ENCODE measurements around the gene GABRE.

The GABRE gene

DNA sequence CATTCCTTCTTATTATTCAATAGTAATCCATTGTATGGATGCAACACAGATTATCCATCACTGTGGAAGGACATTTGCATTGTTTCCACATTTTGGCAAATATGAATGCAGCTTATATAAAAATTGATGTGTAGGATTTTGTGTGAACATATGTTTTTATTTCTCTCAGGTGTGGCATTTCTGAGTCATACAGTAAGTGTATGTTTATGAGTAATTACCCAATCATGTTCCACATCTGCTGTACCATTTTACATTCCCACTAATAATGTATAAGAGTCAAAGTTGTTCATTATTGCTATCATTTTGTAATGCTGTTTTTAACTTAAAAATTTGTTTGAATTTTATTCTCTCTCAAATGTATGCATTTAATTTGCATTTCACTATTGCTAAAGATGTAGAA is 36.3 kb downstream of the GABRE start:
- TF ChIP-seq, protein P1, sequence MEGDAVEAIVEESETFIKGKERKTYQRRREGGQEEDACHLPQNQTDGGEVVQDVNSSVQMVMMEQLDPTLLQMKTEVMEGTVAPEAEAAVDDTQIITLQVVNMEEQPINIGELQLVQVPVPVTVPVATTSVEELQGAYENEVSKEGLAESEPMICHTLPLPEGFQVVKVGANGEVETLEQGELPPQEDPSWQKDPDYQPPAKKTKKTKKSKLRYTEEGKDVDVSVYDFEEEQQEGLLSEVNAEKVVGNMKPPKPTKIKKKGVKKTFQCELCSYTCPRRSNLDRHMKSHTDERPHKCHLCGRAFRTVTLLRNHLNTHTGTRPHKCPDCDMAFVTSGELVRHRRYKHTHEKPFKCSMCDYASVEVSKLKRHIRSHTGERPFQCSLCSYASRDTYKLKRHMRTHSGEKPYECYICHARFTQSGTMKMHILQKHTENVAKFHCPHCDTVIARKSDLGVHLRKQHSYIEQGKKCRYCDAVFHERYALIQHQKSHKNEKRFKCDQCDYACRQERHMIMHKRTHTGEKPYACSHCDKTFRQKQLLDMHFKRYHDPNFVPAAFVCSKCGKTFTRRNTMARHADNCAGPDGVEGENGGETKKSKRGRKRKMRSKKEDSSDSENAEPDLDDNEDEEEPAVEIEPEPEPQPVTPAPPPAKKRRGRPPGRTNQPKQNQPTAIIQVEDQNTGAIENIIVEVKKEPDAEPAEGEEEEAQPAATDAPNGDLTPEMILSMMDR (conservative IDR thresholded peaks at IDR 0.05; ENCODE audit: low read length): no peak
- H3K4me3 ChIP-seq (ENCODE audit: low read length): no peak overlapping the region
- DNase-seq (ENCODE audit: low read depth): no peak

DNA sequence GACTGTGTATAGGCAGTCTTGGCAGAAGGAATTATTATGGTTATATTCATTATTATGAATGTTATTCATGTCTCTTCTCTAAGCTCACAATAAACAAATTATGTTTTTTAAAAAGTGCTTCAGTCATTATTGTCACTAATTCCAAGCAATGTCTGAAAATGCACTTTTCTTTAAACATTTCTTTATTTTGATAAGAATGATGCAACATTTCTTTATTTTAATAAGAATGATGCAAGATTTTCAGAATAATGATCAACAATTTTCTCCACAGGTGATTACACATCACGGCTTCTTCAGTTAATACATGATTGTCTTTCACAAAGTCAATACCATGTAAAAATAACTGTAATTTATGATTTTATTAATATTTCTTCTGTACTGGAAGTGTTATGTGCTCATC is 39.1 kb downstream of the GABRE start:
- TF ChIP-seq, protein P1 (conservative IDR thresholded peaks at IDR 0.05; ENCODE audit: low read length): no peak
- DNase-seq (ENCODE audit: low read depth): no peak
- H3K4me3 ChIP-seq (ENCODE audit: low read length): no peak overlapping the region

DNA sequence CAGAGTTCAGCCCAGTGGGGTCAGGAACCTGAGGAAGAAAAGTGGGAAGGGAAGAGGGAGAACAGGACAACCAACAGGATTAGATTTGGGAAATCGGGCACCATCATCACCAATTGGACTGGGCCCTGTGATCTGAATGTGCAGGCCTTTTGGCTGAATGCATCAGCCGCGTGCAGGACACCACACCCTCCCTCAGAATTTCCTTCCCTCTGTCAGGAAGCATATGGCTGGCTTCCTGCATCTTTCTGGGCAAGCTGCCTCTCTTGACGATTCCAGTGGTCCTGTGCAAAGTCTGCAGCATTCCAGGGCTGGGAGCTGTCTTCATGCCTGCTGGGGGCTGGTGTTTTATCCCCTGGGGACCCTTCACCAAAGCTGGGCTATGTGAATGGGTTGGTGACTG is 45.4 kb downstream of the GABRE start:
- TF ChIP-seq, protein P1 (conservative IDR thresholded peaks at IDR 0.05; ENCODE audit: low read length): no peak
- DNase-seq (ENCODE audit: low read depth): peak; percentile 3
- H3K4me3 ChIP-seq (ENCODE audit: low read length): no peak overlapping the region

DNA sequence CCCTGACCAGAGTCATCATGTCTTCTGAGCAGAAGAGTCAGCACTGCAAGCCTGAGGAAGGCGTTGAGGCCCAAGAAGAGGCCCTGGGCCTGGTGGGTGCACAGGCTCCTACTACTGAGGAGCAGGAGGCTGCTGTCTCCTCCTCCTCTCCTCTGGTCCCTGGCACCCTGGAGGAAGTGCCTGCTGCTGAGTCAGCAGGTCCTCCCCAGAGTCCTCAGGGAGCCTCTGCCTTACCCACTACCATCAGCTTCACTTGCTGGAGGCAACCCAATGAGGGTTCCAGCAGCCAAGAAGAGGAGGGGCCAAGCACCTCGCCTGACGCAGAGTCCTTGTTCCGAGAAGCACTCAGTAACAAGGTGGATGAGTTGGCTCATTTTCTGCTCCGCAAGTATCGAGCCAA is 50.8 kb downstream of the GABRE start:
- no peak overlapping the region for H3K4me3 ChIP-seq (ENCODE audit: low read length)
- no peak for DNase-seq (ENCODE audit: low read depth)
- TF ChIP-seq, protein P1 (conservative IDR thresholded peaks at IDR 0.05; ENCODE audit: low read length): no peak

DNA sequence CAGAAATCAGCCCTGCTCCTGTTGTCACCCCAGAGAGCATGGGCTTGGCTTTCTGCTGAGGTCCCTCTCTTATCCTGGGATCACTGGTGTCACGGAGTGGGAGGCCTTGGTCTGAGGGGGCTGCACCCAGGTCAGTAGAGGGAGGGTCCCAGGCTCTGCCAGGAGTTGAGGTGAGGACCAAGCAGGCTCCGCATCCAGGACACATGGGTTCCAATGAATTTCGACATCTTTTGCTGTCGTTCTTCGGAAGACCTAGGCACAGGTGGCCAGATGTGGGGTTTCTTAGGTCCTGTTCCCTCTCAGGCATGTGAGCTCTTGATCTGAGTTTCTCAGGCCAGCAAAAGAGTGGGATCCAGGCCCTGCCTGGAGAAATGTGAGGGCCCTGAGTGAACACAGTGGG is 51.8 kb downstream of the GABRE start:
- TF ChIP-seq, protein P1 (conservative IDR thresholded peaks at IDR 0.05; ENCODE audit: low read length): no peak
- DNase-seq (ENCODE audit: low read depth): no peak
- no peak overlapping the region for H3K4me3 ChIP-seq (ENCODE audit: low read length)

DNA sequence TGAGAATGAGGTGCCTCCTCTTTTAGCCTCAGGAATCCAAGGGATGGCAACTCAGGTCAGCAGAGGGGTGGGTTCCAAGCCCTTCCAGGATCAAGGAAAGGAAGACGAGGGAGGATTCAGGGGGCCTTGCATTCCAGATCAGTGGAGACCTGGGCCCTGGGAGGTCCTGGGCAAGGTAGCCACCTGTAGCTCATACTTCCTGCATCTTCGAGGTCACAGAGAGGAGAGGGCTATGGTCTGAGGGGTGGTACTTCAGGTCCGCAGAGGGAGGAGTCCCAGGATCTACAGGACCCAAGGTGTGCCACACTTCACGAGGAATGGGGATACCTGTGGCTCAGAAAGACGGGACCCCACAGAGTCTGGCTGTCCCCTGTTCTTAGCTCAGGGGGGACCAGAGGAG is 52.6 kb downstream of the GABRE start:
- TF ChIP-seq, protein P1 (conservative IDR thresholded peaks at IDR 0.05; ENCODE audit: low read length): no peak

DNA sequence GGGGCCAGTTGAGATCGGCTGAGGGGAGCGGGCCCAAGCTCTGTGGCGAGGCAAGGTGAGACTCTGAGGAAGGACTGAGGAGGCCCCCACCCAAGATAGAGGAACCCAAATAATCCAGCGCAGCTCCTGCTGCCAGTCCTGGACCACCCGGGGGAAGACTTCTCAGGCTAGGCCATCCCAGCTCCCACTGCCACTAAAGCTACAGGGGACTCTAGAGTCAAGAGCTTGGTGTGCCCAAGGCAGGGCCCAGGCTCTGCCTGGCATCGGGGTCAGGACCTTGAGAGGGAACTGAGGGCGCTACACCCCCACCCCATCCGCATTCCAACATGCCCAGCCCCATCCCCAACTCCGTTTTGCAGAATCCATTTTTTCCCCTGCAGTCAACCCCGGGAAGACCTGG is 53.2 kb downstream of the GABRE start:
- TF ChIP-seq, protein P1 (conservative IDR thresholded peaks at IDR 0.05; ENCODE audit: low read length): no peak
- H3K4me3 ChIP-seq (ENCODE audit: low read length): no peak overlapping the region
- no peak for DNase-seq (ENCODE audit: low read depth)

More for the DNA sequence above, 52.6 kb downstream of the GABRE start:
- DNase-seq (ENCODE audit: low read depth): no peak
- no peak overlapping the region for H3K4me3 ChIP-seq (ENCODE audit: low read length)
